Suprapubic skin (tissue), 3 donors: Measurements from ENCODE around the gene GRID1.

ENCODE experiments used
- CTCF ChIP-seq, 2 donors: fragments of 200-600 bp in 1 of 2; fragments of 450-650 bp in 1 of 2; sonication (generic) in 1 of 2; IDR thresholded peaks; one replicate each; pipeline ENCODE4 v1.5.1; 2016 to 2019; ENCODE audit warnings: antibody characterized with exemption in 2 of 2, mild to moderate bottlenecking in 1 of 2, moderate library complexity in 1 of 2
- POLR2AphosphoS5 ChIP-seq, 3 donors: sonication (generic); formaldehyde crosslinking; IDR thresholded peaks; one replicate each; pipeline ENCODE4 v1.6.1; 2017; ENCODE audit warnings: antibody characterized with exemption in 3 of 3

DNA sequence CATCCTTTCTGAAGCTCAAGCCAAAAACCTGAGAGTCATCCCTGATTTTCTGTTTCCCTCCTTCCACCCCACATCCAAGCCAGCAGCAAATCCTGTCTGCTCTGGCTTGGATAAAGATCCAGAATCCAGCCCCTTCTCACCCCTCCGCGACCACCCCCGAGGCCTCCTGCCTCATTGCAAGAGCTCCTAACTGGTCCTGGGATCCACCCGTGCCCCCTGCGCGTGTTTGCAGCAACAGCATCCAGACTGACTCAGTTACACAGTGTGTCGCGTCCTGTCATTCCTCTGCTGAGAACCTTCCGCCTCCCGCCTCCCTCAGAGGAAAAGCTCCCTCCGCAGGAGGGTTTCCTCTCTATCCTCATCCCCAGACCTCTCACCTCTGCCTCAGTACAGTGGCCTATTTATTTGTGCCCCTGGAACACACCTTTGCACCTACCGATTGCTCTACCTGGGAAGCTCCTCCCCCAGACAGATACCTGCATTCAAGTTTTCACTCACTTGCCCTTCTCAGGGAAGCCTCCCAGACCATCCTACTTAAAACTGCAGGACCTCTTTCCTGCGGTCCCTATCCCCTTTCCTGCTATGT lies 21.6 kb upstream of the GRID1 start:
- TF ChIP-seq CTCF (IDR thresholded peaks at IDR 0.05) (no peak), POLR2AphosphoS5 (IDR thresholded peaks at IDR 0.05) (no peak)
